HG03095 (cell line): Measurements from ENCODE around the gene ABCA7.
"Not testable (repeated sequence)": the region's sequence is repeated elsewhere in the genome, so short reads cannot be mapped to it uniquely, and the experiment has no call there.

ENCODE experiments used
- ATAC-seq: cut with Tn5 transposase; IDR thresholded peaks from one replicate; pipeline ENCODE4 v1.9.1; 2021; ENCODE audit warnings: moderate library complexity; ENCODE audit not compliant: unreplicated experiment

Gene ABCA7

DNA sequence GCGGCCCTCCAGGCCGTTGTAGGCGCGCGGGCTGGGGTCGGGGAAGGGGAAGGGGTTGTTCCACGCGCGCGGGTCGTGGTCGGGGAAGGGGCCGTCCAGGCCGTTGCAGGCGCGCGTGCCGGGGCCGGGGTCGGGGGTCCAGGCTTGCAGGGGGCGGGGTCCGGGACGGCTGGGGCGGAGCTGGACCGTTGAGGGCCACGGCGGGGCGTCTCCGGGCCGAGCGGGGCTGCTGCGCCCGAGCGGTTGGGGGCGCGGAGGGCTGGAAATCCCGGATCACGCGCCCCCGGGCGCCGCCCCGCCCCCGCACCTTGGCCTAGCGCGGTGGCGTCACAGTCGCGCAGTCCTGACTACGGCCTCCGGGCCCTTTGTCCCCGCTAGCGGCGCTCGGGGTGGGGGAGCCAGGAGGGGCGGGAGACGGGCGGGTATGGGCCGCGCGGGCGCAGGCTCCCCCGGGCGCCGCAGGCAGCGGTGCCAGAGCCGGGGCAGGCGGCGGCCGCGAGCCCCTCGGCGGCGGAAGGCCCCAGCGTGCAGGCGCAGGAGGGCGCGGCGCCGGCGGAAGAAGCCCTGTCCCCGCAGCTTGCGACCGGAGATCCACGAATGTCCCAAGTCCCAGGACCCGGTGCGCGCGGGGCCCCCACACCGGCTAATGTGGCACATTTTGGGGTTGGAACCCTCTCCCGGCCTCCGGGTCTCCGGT is 64.6 kb downstream of the ABCA7 start:
- ATAC-seq: no peak

DNA sequence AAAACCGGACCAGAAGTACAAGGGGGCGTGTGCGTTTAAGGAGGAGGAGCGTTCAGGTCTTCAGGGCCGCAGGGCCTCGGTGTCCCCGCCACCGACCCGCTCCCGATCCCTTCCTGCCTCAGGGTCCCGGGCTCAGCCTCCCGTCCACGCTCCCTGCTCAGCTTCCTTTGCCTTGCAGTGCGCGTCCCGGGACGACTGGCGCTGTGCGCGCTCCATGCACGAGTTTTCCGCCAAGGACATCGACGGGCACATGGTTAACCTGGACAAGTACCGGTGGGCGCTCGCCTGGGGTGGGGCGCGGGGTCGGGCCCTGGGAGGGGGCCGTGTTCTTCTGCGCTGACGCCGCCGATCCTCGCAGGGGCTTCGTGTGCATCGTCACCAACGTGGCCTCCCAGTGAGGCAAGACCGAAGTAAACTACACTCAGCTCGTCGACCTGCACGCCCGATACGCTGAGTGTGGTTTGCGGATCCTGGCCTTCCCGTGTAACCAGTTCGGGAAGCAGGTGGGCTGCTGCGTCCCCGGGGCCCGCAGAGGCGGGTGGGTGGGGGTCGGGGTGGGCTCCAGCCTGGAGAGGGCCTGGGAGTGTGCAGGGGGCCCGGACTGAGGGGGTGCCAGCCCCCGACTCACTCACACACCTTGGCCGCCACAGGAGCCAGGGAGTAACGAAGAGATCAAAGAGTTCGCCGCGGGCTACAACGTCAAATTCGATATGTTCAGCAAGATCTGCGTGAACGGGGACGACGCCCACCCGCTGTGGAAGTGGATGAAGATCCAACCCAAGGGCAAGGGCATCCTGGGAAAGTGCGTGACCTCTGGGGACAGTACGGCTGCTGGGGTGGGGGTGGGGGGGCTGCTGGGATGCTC is 65.3 kb downstream of the ABCA7 start:
- ATAC-seq: no peak

DNA sequence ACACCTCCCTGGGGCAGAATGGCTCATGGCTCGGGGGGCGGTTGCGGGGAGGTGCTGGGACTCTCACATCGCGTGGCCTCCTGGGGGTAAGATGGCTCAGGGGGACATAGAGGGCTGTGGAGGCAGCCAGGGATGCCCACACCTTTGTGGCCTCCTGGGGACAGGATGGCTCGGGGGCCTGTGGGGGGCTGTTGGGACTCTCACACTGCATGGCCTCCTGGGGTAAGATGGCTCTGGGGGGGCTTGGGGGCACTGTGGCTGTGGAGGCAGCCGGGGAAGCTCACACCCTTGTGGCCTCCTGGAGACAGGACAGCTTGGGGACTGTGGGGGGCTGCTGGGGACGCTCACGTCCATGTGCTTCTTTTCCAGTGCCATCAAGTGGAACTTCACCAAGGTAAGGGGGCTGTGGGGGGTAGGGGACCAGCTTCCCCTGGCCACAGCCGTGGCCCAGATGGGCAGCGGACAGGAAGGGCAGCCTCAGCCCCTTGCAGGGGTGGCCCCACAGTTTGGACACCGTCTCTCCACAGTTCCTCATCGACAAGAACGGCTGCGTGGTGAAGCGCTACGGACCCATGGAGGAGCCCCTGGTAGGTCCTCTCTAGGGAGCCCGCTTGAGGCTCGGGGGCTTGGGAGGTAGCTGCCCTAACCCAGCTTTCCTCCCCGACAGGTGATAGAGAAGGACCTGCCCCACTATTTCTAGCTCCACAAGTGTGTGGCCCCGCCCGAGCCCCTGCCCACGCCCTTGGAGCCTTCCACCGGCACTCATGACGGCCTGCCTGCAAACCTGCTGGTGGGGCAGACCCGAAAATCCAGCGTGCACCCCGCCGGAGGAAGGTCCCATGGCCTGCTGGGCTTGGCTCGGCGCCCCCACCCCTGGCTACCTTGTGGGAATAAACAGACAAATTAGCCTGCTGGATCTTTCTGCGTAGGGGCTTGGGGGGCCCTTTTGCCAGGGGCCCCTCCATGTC is 66.2 kb downstream of the ABCA7 start:
- no peak for ATAC-seq

DNA sequence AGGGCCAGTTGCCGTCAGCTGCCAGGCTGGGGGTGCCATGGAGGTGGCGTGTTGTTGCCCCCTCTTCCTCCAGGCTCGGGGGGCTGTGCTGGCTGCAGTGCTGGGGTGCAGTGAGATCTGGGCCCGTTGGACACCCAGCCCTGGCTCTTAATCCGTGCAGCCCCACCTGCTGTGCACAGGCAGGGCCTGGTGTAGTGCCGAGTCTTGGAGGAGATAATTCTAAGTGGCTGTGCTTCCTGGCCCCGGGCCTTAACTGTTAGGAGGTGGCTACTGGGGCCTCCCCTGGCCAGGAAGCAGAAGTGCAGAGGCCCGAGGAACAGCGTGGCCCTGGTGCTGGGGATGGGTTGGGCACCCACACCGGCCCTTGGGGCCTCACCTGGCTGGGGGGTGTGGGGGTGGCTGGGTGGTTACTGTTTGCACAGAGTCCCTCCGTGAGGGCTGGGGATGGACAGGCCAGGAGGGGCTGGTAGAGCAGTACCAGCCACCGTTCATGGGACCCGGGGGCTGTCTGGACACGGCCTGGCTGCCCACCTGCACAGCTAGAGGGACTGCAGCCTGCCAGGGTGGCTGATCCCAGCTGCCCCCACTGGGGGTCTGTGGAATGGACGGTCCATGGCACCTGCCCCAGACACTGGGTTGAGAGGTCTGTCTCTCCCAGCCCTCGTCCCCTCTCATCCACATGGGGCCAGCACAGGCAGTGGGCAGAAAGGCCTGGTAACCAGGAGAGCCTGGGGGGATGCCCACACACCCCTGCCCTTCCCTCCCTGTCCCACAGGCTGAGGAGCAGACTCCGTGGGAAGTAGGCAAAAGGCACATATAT is 67.1 kb downstream of the ABCA7 start:
- ATAC-seq: no peak

DNA sequence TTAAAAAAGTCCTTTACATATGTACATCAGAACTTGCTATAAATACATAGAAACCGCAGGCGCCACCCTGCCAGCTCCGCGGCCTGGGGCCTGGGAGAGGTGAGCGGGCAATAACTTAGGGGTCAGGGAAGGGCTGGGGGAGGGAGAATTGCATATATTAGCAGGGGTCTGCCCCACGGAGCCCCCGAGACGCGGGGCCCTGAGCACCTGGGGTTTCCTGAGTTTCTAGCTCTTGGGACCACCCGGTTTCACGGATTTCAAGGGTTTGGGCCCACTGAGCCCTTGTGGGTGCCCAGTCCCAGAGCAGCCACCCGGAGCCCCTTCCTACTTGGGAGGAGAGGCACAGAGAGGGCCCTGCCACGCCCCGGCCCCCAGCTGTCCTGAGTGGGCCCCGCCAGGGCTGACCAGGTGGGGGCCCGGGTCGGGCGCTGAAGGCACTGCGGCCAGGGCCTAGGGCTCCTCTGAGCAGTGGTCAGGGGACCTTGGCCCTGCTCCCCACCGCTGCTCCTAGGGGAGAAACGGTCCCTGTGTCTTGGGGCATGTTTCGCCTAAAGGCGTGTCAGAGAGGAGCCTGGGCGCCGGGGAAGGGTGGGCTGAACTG is 67.9 kb downstream of the ABCA7 start:
- no peak for ATAC-seq

DNA sequence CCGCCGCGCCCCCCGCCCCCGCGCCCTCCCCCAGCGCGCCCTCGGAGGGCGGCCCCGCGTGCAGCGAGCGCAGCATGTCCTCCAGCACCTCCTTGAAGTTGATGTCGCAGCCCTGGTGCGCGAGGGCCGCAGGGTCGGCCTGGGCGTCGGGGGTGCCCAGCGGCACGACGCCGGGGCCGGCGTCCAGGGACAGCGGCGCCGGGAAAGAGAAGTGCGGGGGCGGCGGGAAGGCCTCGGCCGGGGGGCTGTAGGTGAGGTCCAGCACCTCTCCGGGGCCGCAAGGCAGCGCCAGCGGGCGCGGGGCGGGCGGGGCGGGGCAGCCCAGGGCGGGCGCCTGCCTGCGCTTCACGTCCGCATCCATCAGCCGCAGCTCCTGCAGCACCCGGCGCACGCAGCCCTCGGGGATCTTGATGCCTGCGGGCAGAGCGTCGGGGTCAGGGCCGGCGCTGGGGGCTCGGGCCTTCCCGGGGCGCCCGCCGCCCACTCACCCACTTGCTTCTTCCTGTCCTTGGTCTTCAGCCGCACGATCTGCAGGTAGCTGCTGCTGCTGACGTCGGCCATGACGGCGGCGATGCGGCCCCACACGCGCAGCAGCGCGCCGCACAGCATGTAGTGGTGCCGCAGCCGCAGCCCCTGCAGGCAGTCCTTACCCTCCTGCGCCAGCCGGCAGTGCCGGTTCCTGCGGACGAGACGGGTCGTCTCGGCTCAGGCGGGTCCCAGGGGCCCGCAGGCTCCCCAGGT is 68.6 kb downstream of the ABCA7 start:
- ATAC-seq: no peak

DNA sequence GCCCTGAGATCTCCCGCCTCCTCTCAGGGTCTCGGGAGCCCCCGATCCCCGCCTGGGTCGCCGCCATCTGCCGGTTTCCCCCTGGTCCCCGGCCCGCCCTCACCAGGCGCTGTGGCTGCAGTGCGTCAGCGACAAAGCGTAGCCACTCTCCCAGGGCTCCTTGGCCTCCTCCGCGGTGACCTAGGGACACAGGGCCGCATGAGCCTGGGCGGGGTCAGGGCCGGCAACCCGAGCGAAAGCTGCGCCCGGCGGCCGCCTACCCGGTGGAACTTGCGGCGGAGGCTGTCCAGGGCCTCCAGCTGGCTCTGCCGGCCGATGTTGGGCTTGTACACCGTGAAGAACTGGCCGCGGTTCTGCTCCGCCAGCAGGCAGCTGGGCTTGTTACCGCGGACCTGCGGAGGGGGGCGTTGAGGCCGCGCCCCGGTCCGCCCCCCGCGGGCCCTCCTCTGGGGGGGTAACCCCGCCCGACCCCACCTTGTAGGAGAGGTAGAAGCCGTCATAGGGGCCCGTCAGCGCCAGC is 69.2 kb downstream of the ABCA7 start:
- ATAC-seq: no peak

DNA sequence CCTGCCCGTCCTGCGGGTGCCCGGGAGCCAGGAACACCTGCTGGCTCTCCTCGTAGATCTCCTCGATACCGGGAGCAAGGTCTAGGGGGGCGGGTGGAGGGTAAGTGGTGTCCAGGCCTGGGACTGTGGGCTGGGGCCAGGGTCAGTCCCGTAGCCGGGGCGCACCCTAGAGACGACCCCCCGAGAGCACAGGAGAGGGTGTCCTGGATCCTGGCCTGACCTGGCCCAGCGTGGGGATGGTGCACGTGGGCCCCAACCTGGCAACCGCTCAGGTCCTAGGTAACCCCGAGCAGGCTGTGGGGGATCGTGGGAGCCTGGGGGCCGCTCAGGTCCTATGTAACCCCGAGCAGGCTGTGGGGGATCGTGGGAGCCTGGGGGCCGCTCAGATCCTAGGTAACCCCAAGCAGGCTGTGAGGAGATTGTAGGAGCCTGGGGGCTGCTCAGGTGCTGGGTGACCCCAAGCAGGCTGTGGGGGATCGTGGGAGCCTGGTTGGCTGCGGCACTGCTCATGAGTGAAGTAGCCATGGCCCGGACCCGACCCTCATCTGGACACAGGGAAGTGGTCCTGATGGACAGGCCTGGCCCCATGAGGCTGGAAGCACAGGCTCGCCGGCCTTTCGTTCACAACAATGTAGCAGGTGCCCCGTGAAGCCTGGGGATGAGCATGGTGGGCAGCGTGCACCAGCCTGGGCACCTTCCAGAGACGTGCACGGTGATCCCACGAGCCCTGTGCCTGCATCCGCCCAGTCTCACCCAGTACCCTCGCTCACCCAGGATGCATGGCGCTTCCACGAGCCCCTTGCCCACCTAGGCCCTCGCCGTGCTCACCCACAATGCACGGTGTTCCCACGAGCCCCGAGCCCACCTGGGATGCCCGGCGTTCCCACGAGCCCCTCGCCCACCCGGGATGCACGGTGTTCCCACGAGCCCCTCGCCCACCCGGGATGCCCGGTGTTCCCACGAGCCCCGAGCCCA is 70.1 kb downstream of the ABCA7 start:
- no peak for ATAC-seq

DNA sequence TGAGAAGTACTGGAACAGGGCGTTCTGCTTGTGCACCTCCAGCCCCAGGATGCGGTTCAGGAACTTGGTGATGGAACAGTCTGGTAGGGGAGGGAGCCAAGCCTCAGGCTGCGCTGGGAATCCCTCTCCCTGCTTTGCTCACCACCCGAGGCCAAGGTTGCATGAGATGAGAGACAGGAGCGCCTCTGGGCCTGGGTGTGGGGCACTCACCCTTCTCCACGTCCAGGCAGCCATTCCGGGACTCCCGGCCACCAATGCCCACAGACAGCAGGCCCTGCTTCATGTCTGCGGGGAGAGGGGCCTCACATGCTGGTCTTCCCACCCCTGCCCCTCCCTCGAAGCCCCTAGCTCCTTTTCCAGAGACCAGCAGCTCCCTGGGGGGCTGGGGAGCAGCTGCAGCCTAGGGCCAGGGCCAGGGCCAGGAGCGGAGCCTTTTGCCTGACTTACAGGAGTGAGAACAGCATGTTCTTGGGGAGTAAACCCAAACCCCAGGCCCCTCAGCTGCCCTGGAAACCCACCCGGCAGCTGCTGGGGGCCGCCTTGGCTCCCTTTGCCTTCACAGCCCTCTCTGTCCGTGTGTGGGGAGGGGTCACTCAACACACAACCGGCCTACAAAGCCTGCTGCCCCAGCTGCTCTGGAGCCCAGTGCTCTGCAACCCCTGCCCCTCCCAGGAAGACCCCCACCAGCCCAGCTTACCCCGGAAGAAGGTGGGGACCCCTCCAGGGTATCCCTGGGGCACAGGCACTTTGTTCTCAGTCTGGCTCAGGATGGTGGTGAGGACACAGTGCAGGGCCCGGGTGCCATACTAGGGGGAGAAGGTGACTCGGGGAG is 71.1 kb downstream of the ABCA7 start:
- ATAC-seq: no peak

DNA sequence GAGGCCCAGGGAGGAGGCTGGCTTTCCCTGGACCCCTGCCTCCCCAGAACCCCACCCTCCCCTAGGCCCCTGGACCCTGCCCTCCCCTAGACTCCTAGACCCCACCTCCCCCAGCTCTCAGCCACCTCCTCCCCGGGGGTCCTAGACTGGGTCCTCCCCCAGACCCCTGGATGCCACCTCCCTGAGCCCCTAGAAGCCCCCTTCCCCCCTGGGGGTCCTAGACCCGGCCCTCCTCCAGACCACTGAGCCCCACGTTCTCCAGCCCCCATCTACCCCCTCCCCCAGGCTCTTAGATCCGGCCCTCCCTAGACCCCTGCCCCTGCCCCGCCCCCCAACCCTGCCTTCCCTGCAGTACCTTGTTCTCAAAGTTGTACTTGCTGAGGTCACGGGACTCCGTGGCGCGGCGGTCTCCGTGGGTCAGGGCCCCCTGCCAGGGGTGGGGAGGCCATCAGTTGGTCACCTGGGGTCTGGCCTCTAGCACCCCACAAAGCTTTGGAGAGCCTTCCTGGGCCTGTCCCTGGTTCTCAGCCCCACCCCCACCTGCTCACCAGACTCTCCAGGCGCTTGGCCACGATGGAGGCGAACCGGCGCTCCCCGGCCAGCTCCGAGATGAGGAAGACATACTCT is 71.8 kb downstream of the ABCA7 start:
- no peak for ATAC-seq

DNA sequence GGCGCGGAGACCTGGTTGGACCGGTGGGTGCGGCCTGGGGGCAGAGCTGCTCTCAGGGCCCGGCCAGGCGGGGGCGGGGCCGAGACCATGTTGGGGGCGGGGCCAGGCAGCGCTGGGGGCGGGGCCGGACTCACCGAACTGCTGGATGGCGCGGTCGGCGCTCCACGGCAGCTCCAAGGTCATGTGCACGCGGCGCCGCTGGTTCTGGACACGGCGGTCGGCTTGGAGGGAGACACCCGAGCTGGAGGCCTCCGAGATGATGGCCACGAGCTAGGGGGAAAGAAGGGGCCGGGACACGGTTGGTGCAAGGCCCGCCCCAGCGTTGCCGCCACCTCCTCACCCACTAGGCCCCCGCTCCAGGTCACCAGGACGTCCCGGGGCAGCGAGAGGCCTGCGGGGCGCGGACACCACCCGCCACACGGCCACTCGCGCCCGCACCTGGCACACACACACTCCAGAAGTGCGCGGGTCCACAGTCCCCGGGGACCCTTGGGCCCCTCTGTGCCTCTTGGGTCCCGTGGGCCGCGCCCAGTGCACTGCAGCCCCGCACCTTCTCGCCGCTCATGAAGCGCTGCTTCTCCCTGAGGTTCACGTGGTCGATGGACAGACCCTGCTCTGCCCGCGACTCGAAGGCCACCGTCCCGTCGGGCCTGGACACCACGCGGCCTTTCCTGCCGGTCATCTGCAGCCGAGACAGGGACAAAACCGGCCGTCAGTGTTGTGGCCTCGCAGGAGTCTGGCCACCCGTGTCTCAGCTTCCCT is 72.5 kb downstream of the ABCA7 start:
- ATAC-seq: no peak

DNA sequence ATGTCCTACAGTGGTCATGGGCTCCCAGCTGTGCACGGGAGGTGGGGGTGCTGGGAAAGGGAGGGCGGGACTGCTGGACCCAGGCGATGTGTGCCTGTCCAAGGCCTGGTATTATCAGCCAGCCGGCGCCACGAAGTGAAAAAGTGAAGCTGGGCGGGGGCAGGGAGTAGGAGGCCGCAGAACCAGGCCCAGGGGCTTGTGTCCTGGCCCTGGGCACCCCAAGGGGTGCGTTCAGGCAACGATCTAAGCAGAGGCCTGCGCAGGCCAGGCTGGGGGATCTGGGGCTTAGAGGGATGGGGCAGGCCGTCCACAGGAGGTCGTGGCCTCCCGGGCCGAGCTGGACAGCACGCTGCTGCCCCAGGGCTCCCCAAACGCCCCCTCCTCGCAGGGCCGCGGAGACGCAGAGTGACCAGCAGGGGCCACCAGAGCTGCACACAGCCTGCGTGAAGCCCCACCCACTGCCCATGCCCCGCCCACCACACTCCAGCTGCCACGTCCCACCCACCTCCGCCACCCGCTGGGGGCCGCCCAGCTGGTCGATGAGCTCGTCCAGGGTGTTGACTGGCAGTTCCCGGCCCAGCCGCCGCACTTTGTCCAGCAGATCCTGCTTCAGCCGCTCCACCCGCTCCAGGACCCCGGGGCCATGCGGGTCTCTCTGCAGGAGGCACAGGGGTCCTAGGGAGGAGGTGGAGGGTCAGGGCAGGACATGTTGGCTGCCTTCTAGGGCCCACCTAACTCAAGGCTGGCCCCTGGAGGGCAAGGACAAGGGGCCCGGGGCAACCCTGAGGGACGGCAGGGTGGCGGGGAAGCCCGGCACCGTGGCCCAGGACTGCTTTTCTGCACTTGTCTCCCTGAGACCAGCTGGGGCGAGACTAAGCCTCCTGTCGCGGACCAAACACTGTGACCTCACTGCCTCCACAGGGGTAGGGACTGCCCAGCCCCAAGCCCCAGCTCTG is 73.4 kb downstream of the ABCA7 start:
- no peak for ATAC-seq

DNA sequence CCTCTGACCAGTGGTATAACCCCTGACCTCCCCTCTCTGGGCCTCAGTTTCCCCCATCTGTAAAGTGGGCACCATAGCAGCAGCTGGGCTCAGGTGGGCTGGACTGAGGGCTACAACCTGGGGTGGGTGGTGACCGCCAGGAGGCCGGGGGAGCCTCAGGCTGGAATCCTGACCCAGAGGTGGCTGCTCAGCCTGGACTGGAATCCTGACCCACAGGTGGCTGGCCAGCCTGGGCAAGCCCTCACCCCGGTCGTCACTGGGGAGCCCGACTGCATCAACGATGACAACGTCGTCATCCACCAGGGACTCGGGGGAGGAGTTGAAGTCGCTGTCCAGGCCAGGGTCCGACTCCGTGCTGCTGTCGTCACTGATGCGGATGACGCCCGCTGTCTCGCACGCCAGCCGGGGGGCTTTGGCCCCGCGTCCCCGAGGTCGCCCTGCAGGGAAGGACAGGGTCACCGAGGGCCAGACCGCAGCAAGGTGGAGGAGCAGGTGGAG is 74.1 kb downstream of the ABCA7 start:
- ATAC-seq: no peak

DNA sequence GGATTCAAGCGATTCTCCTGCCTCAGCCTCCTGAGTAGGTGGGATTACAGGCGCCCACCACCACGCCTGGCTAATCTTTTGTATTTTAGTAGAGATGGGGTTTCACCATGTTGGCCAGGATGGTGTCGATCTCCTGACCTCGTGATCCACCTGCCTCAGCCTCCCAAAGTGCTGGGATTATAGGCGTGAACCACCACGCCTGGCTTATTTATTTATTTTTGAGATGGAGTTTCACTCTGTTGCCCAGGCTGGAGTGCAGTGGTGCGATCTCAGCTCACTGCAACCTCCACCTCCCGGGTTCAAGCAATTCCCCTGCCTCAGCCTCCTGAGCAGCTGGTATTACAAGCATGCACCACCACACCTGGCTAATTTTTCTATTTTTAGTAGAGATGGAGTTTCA is 74.8 kb downstream of the ABCA7 start:
- not testable (repeated sequence) for ATAC-seq
